NCI-H1694 (cell line): ENCODE measurements around the gene DGKQ.
A peak's percentile ranks its signal among the peaks of the same experiment; 100 is the strongest.
"Not testable (repeated sequence)": the region's sequence is repeated elsewhere in the genome, so short reads cannot be mapped to it uniquely, and the experiment has no call there.

Experiments used
- DNase-seq: peaks from one replicate; lab custom pipeline; 2025; lab: John Stamatoyannopoulos, UW

The DGKQ gene

DNA sequence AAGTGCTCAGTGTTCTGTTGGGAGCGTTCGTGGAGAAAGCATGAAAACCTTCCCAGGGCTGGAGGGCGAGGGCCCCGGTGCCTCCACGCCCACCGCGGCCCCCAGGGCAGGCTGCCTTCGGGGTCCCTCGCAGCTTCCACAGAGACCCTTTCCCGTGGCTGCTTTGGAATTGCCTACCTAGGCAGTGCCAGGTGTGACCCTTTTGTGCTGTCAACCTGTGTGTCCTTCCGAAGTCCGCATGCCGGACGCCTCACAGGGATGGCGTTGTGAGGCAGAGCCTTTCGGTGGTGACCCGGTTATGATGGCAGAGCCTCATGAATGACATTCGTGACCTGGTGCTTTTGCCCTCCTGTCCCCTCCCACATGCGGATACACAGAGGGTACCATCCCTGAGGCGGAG, 23.7 kb downstream of the DGKQ start:
- DNase-seq = no peak

DNA sequence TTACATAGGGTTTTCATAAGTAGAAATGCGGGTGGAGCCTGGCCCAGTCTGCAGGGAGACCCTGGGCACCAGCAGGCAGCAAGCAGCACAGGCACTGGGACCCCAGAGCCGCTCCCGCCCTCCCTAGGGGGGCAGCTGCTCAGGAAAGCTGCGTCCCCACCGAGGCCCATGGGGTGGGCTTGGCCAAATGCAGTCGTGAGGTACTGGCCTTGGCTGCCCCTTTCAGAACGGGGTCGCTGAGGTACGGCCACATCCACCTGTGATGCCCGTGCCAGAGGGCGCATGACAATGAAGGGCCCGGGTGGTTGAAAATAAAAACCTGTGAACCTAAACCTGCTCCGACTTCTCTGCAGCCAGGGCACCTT, 24.5 kb downstream of the DGKQ start:
- DNase-seq = no peak

DNA sequence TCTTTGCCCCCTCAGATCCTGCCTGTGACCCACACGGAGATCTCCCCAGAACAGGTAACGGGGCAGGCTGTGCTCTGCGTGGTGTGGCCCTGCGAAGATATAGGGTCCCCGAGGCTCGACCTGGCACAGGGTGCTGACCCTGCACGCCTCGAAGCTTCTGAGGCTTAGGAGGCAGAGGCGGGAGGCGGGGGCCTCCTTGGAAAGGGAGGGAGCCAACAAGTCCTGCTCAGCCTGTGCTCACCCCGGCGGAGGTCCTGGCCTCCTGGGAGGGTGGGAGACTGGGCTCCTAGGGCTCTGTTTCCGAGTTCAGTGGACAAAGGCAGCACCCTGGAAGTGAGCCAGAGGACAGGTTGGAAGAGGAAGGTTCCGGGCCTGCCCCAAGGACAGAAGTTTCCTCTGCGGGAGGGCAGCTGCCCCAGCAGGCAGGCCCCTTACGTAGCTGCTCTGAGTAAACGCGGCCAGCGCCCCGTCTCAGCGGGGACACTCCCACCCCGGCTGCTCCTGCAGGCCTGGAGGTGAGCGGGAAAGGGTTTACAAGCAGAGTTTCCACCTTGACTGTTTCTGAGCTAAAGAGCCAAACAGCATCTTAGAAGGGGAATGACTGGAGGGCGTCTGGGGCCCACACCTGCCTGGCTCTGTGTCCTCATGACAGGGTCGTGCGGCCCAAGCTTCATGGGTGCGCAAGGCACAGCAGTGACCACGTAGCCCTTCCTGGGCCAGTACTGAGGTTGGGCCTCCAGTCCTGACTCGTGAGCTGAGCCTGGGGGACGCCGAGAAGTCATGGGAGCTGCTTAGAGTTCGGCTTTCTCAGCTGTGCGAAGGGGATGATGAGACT, 25.1 kb downstream of the DGKQ start:
- DNase-seq = no peak

DNA sequence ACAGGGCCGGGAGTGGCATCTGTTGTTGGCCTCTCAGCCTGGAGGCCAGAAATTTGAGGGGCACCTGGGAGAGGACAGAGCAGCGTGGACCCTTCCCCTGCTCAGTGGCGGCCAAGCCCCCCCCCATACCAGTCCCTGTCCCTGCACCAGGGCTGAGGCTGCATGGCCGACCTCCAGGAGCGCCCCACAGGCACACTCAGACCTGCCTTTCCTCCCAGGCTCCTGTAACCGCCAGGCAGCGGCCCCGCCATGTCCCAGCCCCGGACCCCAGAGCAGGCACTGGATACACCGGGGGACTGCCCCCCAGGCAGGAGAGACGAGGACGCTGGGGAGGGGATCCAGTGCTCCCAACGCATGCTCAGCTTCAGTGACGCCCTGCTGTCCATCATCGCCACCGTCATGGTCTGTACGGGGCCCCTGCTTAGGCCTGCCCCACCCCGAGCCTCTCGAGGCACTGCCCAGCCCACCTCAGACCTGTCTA, 25.8 kb downstream of the DGKQ start:
- DNase-seq = no peak

DNA sequence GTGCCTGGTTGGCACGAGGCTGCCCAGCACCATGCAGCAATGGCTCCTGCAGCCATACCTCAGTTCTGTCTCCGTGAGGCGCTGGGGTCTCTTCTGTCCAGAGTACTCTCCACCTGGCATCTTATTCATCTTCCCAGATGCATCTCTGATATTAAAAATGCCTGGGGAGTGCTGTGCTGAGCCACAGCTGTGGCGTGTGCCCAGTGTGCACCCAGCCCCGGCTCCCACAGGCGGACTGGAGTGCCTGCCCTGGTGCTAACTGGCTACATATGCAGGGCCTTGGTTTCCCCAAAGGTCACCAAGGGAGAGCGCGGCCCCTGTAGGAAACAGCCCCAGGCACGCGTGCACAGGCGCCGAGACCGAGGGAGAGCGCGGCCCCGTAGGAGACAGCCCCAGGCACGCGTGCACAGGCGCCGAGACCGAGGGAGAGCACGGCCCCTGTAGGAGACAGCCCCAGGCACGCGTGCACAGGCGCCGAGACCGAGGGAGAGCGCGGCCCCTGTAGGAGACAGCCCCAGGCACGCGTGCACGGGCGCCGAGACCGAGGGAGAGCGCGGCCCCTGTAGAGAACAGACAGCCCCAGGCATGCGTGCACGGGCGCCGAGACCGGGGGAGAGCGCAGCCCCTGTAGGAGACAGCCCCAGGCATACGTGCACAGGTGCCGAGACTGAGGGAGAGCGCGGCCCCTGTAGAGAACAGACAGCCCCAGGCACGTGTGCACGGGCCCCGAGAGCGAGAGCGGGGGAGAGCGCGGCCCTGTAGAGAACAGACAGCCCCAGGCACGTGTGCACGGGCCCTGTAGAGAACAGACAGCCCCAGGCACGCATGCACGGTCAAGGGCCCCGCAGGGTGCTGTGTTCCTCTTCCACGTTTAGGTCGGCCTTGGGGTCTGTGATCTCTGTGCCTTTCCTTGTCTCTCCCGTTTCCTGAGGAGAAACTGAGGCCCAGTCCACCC, 26.6 kb downstream of the DGKQ start:
- no peak for DNase-seq

DNA sequence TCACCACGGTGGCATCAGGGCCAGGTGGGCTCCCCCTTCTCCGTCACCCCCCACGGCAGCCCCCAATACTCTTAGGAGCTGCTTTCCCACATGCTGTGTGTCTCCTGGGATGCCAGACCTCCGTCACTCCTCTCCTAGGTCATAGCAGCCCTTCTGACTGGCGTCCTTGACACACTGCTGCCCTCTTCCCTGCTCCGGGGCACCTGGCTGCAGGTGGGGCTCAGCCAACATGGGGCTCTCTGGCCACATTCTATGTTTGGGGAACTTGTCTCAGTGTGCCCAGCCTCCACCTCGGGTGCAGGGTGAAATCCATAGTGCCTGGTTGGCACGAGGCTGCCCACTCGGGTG, 27.3 kb downstream of the DGKQ start:
- DNase-seq = no peak

DNA sequence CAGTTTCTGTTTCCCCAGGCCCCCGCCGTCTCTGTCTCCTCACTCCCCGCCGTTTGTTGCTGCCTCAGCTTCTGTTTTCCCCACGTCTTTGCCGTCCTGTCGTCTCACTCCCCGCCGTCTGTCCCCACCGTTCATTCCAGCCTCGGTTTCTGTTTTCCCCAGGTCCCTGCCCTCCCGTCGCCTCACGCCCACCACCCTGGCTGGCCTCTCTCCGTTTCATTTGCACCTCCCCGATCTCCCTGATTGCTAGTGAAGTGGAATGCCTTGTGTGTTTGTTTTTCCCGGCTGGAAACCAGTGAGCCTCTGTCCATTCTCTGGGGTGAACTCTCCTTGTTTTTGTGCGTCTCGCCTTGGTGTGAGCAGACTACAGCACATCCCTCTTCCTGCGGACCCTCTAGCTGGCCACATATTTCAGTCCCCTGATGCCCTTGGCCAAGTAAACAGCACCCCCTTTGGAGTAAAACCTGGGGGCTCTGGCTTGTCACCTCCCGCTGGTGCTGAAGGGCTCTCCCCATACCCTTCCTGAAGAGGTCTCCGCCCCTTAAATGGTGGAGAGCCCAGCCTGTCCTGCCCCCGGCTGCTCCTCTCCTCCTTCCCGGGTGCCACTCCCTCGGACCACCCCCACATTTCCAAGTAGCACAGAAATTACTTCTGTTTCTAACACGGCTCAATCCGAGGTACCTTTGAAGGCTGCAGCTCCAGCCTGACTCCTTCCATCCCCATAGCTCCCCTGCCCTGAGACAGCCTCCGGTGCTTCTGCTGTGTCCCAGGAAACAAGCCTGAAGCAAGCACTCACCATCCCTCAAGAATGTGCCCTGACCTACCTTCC, 27.9 kb downstream of the DGKQ start:
- DNase-seq = no peak

DNA sequence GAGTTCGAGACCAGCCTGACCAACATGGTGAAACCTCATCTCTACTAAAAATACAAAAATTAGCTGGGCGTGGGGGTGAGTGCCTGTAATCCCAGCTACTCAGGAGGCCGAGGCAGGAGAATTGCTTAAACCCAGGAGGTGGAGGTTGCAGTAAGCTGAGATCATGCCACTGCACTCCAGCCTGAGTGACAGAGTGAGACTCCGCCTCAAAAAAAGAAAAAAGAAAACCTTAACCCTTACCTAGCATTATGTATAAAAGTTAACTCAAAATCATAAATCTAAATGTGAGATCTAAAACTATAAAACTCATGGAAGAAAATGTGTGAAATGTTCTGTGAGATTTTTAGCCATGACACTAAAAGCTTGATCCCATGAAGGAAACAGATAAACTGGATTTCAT, 33.9 kb downstream of the DGKQ start:
- not testable (repeated sequence) for DNase-seq

DNA sequence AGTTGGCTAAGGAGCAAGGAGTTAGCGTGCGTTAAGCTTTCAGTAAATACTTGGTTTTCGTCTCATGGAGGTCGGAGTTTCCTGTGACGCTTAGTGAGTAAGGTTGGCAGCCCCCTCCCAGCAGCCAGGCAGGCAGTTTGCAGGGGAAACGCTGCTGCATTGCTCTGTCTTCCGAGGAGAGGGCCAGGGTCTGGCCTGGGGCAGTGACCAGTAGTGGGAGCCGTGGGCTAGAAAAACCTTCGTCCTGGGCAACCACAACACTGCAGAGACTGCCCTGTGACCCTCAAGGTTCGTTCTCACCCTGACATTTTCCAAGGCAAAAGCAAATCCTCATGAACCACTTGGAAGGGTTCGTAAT, 40.7 kb downstream of the DGKQ start:
- no peak for DNase-seq

DNA sequence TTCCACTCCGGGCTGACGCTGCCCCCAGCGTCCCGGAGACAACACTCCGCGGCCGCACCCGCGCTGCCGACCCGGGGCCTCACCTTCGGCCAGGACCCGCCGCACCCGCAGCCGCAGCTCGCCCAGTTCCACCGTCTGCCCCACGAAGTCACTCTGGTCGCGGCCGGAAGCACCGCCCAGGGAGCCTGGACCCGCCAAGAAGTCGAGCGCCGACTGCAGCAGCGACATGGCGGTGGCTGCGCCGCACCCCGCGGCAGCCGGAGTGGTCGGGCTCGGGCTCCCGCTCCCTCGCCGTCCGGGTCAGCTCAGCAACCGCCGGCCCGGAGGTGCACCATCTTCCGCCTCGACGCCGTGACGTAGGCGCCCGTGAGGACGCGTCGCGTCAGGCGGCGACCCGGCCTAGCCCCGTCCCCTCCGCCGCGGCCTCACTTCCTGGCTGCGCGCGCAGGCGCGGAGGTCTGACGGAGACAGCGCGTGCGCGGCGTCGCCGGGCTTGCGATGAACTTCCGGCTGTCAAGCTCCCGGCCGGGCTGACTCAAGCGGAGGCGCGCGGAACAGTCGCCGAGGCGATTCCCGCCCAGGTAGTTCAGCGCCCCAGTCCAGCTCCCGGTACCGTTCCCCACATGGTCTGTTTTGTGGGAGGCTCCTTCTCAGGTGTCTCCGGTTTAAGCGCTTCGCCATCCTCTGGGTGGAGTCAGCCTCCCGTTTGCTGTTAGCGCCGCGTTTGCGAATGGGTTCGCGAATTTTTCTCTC, 41.2 kb downstream of the DGKQ start, which contains the start of the genes GAK and TMEM175:
TSS of gene GAK (minus strand) at position 357 of the 753 bp plus-strand sequence. CDS start at position 228, 129 bp downstream.
TSS of gene TMEM175 (plus strand) at position 501 of the 753 bp plus-strand sequence. CDS start 15,280 bp downstream, outside the sequence.
- DNase-seq = peak; percentile 70

DNA sequence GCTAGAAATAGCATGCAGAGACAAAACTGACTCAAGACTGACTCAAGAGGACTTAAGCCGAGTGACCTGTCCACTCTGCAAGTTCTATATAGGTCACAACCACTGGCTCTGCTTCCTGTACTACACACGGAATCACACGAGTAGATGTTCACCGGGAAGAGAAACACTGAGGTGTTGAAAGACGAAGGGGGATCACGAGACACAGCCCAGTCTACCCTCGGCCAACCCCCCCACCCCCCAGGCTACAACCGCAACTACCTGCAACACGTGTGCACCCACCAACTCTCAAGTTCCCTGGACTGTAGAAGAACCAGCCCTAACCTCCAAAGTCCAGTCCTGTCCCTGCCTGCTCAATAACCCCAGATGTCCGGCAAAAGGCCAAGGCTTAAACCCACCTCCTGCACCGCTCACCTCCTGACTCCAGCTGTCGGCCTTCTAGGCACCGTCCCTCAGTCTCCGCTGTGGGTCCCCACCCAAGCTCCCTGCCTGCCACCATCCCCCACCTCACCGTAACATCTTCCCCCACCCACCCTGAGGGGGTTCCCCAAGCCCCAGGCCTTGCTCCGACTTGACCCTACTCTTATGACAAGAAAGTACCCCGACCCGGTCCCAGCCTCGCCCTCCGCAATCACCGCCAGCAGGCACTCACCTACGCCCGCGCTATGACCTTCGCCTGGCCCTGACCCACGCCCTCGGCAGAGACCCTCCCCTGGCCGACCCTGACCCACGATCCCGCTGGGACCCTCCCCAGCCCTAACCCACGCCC, 42.0 kb downstream of the DGKQ start:
- no peak for DNase-seq

DNA sequence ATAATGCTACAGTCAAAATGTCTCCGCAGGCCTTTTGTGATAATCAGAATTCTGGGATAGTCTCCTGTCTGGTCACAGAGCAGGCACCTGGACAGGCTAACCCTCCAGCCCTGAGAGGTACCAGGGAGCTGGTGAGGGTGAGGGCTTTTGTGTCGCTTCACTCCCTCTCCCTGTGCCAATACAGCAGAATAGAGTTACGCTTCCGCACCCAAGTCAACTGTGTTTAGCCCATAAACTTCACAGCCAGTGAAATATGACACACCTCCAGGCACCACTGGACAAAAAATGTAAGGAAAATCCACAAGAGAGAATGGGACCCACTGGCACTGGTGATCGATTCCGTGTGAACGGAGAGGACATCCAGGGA, 42.6 kb downstream of the DGKQ start:
- no peak for DNase-seq

DNA sequence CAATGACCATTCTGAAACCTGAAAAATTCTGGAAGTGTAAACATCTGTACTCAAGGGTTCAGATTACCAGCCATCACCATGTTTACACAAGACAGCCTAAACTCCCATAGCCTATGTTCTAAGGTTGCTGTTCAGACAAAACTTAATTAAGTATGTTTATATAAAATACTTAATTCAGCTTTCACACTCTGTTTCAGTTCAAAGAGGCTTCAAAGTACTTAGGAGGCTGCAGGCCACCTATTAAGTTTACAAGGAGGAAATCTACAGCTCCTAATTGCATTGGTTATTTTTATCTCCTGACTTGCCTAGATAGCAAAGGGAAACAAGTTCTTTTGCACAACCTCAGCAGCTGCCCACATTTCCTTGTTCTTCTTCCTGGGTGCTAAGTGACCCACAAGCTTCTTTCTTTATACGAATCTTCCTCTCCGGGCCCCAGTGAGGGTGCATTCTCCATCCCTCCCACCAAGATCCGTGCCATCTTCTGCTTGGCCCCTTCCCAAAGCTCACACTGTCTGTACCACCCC, 43.3 kb downstream of the DGKQ start:
- DNase-seq = no peak

DNA sequence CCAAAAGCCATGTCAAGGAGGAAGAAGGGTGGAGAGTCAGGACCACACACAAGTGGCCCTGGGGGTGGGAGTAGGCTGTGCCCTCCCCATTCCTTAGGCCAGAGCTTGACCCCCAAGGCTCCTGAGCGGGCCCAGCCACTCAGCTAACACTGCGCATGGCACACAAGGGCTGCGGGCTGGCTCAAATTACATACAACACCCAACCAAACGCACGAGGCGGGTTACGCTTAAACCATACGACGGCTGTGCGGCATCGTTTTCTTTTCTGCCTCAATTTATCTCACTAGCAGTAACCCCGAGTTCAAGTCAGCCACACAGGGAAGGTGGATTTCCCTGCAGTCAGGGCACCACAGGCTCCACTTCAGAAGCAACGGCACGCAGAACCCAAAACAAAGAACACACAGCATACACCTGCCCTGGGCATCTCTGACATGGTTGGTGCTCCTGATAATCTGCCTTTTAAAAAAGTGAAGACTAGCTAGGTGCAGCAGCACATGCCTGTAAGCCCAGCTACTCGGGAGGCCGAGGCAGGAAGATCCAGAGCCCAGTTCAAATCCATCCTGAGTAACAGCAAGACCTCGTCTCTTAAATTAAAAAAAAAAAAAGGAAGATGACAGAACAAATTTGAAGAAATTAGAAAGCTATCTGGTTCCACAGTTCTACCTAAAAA, 44.1 kb downstream of the DGKQ start:
- no peak for DNase-seq

DNA sequence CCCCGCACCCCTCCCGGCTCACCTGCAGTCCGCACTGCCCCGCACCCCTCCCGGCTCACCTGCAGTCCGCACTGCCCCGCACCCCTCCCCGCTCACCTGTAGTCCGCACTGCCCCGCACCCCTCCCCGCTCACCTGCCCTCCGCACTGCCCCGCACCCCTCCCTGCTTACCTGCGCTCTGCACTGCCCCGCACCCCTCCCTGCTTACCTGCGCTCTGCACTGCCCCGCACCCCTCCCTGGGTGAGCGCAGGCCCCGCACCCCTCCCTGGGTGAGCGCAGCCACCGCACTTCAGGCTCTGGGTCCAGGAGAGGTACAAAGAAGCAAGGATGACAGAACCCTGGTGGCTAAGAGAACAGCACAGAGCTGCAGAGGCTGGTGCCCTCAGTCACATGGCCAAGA, 45.8 kb downstream of the DGKQ start:
- DNase-seq = not testable (repeated sequence)

DNA sequence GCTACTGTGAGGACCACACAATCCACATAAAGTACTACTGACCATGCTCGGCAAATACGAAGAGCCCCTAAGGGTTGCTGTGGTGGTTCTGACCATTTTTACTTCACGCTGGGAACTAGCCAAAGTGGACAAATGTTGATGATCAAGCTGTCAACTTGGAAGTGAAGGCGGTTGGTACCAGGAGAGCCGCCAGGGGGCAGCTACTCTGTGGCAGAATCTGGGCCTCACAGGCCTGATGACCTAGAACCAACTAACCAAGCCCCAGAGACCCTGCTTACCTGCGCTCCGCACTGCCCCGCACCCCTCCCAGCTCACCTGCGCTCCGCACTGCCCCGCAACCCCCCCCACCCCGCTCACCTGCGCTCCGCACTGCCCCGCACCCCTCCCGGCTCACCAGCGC, 46.8 kb downstream of the DGKQ start:
- no peak for DNase-seq

DNA sequence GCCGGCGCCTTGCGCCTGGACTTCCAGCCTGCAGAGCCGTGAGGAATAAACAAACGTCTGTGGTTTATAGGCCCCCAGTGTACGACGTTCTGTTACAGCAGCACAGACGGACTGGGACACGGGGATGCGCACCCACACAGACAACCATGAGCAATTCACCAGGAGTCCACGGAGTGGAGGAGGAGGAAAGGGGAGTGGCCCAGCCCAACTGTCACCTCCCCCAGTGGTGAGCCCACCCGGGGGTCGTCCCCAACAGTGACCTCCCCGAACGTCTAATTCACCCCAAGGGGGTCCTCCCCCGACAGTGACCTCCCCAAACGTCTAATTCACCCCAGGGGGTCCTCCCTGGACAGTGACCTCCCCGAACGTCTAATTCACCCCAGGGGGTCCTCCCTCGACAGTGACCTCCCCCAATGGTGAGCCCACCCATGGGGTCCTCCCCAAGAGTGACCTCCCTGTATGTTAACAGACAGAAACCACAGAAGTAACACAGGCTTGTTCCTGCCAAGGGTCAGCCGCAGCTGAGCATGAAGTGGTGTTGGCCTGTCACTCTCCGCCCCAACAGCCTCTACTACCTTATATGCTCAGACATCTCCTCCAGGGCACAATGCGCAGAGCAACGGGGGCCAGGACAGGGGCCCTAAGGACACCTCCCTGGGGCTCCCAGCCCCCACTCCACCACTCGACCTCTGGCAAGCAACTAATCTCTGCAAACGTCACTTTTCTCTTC, 47.4 kb downstream of the DGKQ start:
- DNase-seq = no peak

DNA sequence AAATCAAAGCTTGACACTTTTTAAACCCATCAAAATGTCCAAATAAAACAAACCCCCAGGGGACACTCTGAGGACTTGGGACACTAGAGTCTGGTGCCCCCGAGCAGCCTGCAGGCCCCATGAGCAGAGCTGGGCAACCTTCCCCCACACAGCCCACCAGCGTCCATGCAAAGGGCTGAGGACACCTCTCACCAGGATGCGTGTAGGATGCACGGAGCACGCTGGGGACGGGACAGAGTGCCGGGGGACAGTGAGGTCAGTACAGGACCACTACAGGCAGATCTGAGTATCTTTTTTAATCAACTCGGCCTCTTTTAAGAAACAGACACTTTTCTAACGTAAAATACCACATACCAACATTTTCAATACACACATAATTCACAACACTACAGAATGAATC, 48.2 kb downstream of the DGKQ start:
- no peak for DNase-seq
